Stimulated activated CD4-positive, alpha-beta T cell treated with anti-CD3 and anti-CD28 coated beads, Interleukin-15, amount 100 ng/mL, for 24 hours (primary cell): ENCODE measurements around the gene CEP131.

Source experiments
- DNase-seq: peaks from one replicate; pipeline ENCODE4 v3.0.0-alpha.2; 2020

The CEP131 gene

GRCh38 chr17:81182596-81182995, 40.2 kb downstream of the CEP131 start:
- DNase-seq: no peak

DNA sequence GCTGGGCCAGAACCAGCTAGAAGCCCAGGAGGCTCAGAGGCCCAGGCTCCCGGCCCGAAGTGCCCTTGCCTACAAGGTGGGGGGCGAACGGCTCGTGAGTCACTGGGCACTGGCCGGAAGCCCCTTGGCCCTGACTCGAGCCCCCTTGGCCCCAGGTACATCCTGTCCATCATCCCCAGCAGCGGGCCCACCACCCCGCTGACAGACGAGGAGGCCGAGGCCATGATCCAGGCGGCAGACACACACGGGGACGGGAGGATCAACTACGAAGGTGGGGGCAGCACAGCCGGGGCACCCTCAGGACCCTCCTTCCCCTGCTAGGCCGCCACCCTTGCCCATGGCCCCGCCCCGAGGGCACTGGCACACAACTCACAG, 41.0 kb downstream of the CEP131 start:
- DNase-seq: no peak

- DNase-seq: no peak
Measured at GRCh38 chr17:81180836-81181810, 41.6 kb downstream of the CEP131 start.

GRCh38 chr17:81179861-81180260, 42.9 kb downstream of the CEP131 start:
- DNase-seq: no peak

DNA sequence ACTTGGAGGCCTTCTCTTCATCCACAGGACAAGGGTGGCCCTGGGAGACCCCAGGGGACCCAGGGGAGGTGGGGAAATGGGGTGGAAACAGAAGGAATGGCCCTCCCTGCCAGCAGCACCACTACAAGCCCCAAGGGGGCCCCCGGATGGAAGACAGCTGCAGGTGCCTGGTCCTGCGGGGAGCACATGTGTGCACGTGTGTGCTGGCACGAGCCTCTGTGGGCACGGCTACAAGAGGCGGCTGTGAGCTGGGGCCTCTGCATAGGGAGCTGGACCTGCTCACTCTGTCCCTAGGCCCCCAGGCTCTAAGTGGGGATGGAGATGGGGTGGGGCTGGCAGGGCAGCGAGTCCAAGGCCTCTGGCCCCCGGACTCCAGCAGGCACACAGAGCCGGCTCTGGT, 43.5 kb downstream of the CEP131 start:
- no peak for DNase-seq

GRCh38 chr17:81178136-81179091, 44.4 kb downstream of the CEP131 start:
- no peak for DNase-seq

GRCh38 chr17:81176666-81177065, 46.1 kb downstream of the CEP131 start:
- no peak for DNase-seq

DNA sequence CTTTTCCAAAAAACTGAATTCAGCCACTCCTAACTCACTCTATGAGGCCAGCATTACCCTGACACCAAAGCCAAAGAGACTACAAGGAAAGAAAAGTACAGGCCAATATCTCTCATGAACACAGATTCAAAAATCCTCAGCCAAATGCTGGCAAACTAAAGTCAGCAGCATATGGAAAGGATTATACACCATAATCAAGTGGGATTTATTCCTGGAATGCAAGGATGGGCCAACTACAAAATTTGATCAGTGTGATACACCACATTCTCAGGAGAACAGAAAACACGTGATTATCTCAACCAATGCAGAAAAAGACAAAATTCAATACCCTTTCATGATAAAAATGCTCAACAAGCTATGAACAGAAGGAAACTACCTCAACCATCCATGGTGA, 49.0 kb downstream of the CEP131 start:
- no peak for DNase-seq

DNA sequence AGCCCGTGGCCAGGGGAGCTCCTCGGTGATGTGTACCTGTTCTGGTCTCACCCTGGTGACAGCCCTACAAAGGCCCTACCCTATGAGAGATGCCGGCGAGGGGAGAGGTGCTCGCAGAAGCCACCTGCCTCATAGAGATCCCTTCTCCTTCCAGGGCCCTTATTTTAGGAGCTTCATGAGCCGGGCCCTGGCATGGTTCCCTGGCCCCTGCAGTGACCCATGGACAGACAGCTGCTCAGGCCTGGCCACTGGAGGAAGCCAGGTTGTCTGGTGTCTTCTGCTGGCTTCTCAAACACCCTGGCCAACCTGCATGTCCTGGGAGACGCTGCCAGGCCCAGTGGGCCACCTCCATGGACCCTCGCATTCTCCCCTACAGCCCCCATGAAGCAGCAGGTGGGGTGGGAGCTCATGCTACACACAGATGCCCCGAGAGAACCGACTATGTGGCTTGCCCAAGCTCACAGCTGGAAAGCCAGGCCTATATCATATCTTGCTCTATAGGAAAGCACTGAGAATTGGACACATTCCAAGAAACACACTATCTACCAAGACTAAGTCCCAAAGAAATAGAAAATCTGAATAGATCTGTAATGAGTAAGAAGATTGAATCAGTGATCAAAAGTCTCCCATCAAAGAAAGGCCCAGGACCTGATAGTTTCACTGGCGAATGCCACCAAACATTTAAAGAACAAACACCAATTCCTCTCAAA, 49.6 kb downstream of the CEP131 start:
- no peak for DNase-seq

- no peak for DNase-seq
Measured at GRCh38 chr17:81171941-81172340, 50.8 kb downstream of the CEP131 start.

- DNase-seq: no peak
Measured at GRCh38 chr17:81170727-81171494, 51.9 kb downstream of the CEP131 start.

DNA sequence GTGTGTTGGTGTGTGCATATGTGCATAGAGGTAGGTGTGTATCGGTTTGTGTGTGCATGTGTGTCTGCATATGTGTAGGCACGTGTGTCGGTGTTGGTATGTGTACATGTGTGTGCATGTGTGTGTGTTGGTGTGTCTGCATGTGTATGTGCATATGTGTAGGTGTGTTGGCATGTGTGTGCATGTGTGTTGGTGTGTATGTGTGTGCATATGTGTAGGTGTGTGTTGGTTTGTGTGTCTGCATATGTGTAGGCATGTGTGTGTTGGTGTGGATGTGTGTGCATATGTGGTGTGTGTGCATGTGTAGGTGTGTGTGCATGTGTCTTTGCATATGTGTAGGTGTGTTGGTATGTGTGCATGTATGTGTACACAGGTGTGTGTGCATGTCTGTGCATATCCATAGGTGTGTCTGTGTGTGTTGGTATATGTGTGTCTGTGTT, 52.9 kb downstream of the CEP131 start:
- DNase-seq: no peak

DNA sequence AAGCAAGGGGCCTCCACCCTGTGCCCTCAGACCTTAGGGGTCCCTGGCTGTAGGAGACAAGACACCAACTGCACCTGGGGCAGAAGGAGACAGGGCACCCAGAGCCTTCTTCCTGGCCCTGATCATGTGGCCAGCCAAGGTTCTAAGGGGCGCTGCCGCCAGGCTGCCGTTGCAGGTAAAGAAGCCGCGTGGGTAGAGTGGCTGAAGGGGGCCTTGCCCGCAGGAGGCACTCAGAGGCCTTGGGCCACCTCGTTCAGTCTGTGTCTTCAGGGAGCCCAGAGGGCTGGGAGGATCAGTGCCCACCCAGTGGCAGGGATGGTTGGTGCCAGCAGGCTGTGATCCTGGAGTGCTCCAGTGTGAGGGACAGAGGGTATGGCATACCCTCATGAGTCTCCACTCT, 55.1 kb downstream of the CEP131 start:
- no peak for DNase-seq

- DNase-seq: no peak
Measured at GRCh38 chr17:81167194-81167524, 55.6 kb downstream of the CEP131 start.

DNA sequence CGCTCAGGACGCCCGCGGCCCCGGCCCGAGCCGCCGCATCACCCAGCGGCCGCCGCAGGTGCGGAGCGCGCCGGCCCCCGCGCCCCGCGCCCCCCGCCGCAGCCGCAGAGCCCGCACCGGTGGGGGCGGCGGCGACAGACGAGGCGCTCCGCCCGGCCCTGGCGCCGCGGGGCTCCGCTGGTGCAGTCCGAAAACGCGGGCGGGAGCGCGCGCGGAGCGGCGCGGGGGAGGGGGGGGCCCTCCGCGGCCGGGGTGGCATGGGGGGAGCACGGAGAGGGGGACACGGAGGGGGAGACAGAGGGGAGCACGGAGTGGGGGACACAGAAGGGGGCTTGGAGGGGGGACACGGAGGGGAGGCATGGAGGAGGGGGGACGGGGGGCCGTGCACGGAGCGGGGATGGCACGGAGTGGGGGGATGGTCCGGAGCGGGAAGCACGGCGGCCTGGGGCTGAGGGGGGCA, 56.7 kb downstream of the CEP131 start, which contains the start of gene AATK:
AATK (minus strand) TSS at position 189 of the 460 bp plus-strand sequence. CDS start 229 bp downstream, outside the sequence.
- no peak for DNase-seq

- no peak for DNase-seq
Measured at GRCh38 chr17:81165246-81166032, 57.3 kb downstream of the CEP131 start, which contains the start of gene PVALEF. Gene PVALEF (plus strand): TSS chr17:81165507. CDS start chr17:81181227, 15,720 bp downstream.

GRCh38 chr17:81164371-81165245, 58.2 kb downstream of the CEP131 start:
- DNase-seq: no peak

DNA sequence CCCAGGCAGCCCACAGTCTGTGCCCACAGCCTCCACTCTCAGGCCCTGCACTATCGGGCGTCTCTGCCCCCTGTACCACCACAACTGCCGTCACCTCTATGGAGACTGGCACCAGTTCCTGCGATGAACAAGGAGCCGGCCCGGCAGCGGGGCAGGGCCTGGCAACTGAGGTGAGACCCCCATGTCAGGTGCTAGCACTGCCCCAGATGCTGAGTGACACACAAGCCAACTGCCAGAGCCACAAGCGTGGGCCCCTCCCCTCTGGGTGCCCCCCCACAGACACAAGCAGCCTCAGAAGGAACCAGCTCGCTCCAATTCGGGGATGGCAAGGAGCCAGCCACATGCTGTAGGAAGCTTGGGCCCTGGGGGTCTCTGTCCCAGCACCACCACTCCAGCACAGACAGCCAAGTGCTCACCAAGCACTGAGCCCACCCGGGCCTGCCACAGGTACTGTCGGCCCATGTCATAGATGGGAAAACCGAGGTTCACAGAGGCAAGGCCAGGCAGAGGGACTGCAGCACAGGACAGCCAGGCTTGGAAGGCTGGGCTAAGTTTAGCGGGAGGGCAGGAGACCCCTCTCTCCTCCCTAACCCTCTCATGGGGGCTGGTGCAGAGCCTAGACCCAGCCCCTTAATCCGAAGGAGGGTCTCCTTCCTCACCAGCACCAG, 58.9 kb downstream of the CEP131 start:
- DNase-seq: no peak

GRCh38 chr17:81163051-81163695, 59.6 kb downstream of the CEP131 start:
- DNase-seq: no peak
